ENCODE measurements around the gene EPHB4.

DNA sequence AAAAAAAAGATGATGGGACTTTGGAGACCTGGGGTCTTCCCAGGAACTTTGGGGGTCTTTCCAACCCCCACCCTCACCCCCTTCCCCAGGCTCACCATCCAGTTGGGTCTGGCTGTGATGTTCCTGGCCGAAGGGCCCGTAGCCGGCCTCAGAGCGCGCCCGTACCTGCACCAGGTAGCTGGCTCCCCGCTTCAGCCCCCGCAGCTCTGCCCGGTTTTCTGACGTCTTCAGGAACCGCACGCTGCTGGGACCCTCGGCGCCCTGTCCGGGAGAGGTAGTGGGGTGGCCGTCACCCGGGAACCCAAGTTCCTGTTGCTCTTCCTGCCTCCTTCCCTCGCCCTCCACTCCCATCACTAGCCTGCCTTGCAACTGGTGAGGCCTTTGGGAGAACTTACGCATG lies 10.2 kb downstream of the EPHB4 start:
- no peak for TF ChIP-seq SMC3 (IDR thresholded peaks at IDR 0.05; ENCODE audit: low read depth, low read length)
- TF ChIP-seq CHD1 (IDR thresholded peaks at IDR 0.05; ENCODE audit: low read depth, low read length): no peak
- no peak for TF ChIP-seq BHLHE40 (IDR thresholded peaks at IDR 0.05; ENCODE audit: low read depth, low read length)
- TF ChIP-seq, protein P1, sequence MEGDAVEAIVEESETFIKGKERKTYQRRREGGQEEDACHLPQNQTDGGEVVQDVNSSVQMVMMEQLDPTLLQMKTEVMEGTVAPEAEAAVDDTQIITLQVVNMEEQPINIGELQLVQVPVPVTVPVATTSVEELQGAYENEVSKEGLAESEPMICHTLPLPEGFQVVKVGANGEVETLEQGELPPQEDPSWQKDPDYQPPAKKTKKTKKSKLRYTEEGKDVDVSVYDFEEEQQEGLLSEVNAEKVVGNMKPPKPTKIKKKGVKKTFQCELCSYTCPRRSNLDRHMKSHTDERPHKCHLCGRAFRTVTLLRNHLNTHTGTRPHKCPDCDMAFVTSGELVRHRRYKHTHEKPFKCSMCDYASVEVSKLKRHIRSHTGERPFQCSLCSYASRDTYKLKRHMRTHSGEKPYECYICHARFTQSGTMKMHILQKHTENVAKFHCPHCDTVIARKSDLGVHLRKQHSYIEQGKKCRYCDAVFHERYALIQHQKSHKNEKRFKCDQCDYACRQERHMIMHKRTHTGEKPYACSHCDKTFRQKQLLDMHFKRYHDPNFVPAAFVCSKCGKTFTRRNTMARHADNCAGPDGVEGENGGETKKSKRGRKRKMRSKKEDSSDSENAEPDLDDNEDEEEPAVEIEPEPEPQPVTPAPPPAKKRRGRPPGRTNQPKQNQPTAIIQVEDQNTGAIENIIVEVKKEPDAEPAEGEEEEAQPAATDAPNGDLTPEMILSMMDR (conservative IDR thresholded peaks at IDR 0.05; ENCODE audit: low read depth, low read length): no peak

Measured in IMR-90 (cell line).